NT2/D1 (cell line): ENCODE data around the gene PDCD1LG2.

Experiments
- SUZ12 ChIP-seq: IDR thresholded peaks from 2 replicates; pipeline ENCODE4 v1.6.1; 2011; ENCODE audit not compliant: insufficient read length, insufficient read depth; ENCODE audit errors: extremely low read depth
- YY1 ChIP-seq: IDR thresholded peaks from 2 replicates; pipeline ENCODE4 v1.6.1; 2011; ENCODE audit not compliant: insufficient read length, insufficient read depth

GRCh38 chr9:5577225-5577624 is 66.9 kb downstream of the PDCD1LG2 start:
- TF ChIP-seq SUZ12 = no peak
- TF ChIP-seq YY1 = no peak
